Stomach (tissue), 9 donors: ENCODE results near the gene EML5. TPM values are rescaled to one million over a fixed set of nuclear protein-coding genes. Genes with fewer than 3 reads are reported as not detected.

Source experiments
- DNase-seq, 2 donors: peaks; one replicate each; pipeline versions ENCODE4 v3.0.0 to v3.0.0-alpha.2; 2013 to 2019
- H3K27ac ChIP-seq, 5 donors: fragments of 200-600 bp in 4 of 5; sonication (generic) in 4 of 5; one replicate each; pipeline ENCODE4 v1.5.1; 2013 to 2019; ENCODE audit warnings: mild to moderate bottlenecking in 1 of 5, moderate library complexity in 1 of 5
- H3K27me3 ChIP-seq, 3 donors: fragments of 200-600 bp; sonication (generic); one replicate each; pipeline ENCODE4 v1.5.1; 2017 to 2019; ENCODE audit warnings: mixed run types in 1 of 3
- H3K36me3 ChIP-seq, 4 donors: fragments of 200-600 bp; sonication (generic); 1 replicate in 3 of 4; 2 replicates in 1 of 4; pipeline ENCODE4 v1.5.1; 2016 to 2019
- H3K4me1 ChIP-seq, 4 donors: fragments of 200-600 bp; sonication (generic); one replicate each; pipeline ENCODE4 v1.5.1; 2016 to 2019
- H3K4me3 ChIP-seq, 4 donors: fragments of 200-600 bp; sonication (generic) in 3 of 4; one replicate each; pipeline ENCODE4 v1.5.1; 2016 to 2019; ENCODE audit warnings: mild to moderate bottlenecking in 1 of 4
- H3K9me3 ChIP-seq, 4 donors: fragments of 200-600 bp; sonication (generic); one replicate each; pipeline ENCODE4 v1.5.1; 2016 to 2019
- EP300 ChIP-seq: sonication (generic); formaldehyde crosslinking; IDR thresholded peaks from one replicate; pipeline ENCODE4 v1.6.1; 2017; ENCODE audit warnings: antibody characterized with exemption
- POLR2A ChIP-seq, 4 donors: fragments of 450-650 bp; IDR thresholded peaks; one replicate each; pipeline ENCODE4 v1.6.1; 2016; ENCODE audit warnings: antibody characterized with exemption in 4 of 4, control low read depth in 2 of 4, mild to moderate bottlenecking in 1 of 4, moderate library complexity in 1 of 4
- POLR2AphosphoS5 ChIP-seq, 3 donors: sonication (generic); formaldehyde crosslinking; IDR thresholded peaks; one replicate each; pipeline ENCODE4 v1.6.1; 2016; ENCODE audit warnings: antibody characterized with exemption in 3 of 3
- WGBS, 5 donors: extraction: QIAGEN DNeasy Blood & Tissue Kit in 3 of 5; methylation state at CpG; one replicate each; pipeline versions ENCODE4 v1.1.5 to v1.1.7; 2013 to 2018; 5-methylcytosine and 5-hydroxymethylcytosine counted together
- intact Hi-C: fragments of 100-400 bp; cut with DNase I; formaldehyde crosslinking; loops from one replicate; pipeline ENCODE4 v1.15.1; 2023; ENCODE audit warnings: low total_unique reads
- polyA plus RNA-seq, 3 donors: library from polyadenylated mRNA; stranded (reverse); fragments of 200-250 nt; gene quantifications; one replicate each; pipeline ENCODE4 v1.2.3, GENCODE V29; 2013
- total RNA-seq, 5 donors: library from RNA; depleted of rRNA; stranded (reverse); fragments of >200 nt; gene quantifications; one replicate each; pipeline versions ENCODE4 v1.1.0 to v1.2.3, GENCODE V29; 2014 to 2016
- TF ChIP-seq, protein P1 (sequence below), 7 experiments: fragments of 450-650 bp in 4 of 7; fragments of 200-600 bp in 3 of 7; sonication (generic) in 3 of 7; IDR thresholded peaks; one replicate each; pipeline ENCODE4 v1.5.1; 2016 to 2019; ENCODE audit warnings: antibody characterized with exemption in 7 of 7, control low read depth in 2 of 7, mild to moderate bottlenecking in 1 of 7
- donor health status: healthy with polysubstance abuse.
- donor health status: Bipolar disorder and iron deficiency.
- donor health status: healthy.

EML5 gene
- total and polyA plus RNA-seq, 8 donors, result 0.19 to 10.3 (median 0.92) TPM; not detected in 1

DNA sequence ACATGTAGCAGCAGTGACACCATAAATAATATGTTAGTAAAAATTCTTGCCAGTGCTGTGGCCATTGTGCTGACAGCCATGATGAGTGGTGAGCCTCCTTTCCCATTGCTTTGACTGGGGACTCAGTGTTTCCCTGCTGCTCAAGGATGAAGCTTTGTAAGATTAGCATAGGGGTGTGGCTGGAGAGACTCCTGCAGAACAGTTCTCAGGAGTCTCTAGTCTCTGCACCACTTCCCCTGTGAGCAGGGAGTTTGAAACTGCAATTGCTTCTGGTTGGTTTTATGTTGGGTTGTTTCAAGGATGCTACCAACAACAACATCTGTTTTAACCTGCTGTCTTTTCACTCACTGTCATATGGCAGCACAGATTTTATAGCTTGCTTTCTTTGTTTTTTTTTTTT is 188.5 kb downstream of the EML5 start:
- H3K27ac ChIP-seq, result no peak overlapping the region
- no peak for DNase-seq
- peaks cover 71 to 100% (median 100%) of the 10 kb centered on the region in 4 donors for H3K36me3 ChIP-seq
- no peaks in the 10 kb centered on the region for H3K27me3 ChIP-seq
- no peaks in the 10 kb centered on the region for H3K4me1 ChIP-seq
- intact Hi-C loops, result no loop called here
- no peaks in the 10 kb centered on the region for H3K9me3 ChIP-seq
- no peak for TF ChIP-seq EP300
- TF ChIP-seq POLR2AphosphoS5 (IDR thresholded peaks at IDR 0.05), result no peak
- H3K4me3 ChIP-seq, result no peak overlapping the region

DNA sequence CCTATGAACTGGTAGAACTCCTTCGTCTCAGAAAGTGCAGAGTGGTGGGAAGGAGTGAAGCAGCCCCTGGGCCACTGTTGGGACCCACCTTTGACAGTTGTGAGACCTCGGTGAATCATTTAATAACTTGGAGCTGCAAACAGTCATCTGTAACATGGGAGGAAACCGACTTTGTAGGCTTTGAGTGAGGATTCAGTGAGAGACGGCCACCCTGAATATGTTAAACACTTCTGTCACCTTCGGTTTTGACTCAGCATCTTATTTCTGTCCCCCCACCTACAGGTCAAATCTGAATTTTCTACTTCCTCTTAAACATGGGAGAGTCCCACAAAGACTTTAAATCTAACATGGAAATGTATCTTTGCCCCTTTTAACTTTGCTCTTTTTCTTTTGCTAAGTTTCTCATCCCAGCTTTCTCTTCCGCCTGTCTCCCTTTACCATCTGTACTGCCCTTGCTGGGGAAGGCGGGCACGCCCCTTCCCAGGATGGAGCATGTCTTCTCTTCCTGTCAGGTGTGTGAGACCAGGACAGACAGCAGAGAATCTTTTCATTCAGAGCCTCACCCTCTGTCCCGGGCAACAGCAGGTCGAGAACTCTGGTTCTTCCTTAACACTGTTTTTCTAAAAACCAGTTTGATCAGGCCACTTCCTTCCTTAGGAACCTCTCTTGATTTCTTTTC is 192.9 kb downstream of the EML5 start:
- H3K4me1 ChIP-seq, result no peaks in the 10 kb centered on the region
- H3K9me3 ChIP-seq, result no peaks in the 10 kb centered on the region
- no peak overlapping the region for H3K27ac ChIP-seq
- intact Hi-C loops, result no loop called here
- no peaks in the 10 kb centered on the region for H3K27me3 ChIP-seq
- no peak overlapping the region for H3K4me3 ChIP-seq
- WGBS, 5 donors, result 75 to 85% (median 83%) methylated on average over 10 of the region's 10 CpGs
- no peak for DNase-seq
- TF ChIP-seq POLR2A (IDR thresholded peaks at IDR 0.05), result no peak
- peaks cover 67 to 100% (median 99%) of the 10 kb centered on the region in 4 donors for H3K36me3 ChIP-seq

DNA sequence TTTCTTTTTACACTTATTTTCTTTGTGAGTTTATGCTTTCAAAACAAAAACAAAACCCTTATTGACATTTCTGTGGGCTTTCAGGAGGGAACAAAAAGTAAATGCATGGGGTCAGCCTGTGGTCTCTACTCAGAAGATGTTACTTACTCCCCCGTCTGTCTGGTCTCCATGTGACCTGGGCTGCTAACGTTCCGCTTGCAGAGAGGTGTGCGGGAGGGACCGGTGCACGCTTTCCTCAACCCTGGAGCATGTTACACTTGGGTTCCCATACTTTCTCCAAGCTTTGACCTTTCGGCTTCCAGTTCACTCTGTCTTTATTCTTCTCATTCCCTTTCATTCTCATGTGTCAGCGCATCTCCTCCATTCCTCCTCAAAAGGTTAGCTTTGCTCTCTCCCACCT is 193.4 kb downstream of the EML5 start:
- 87 to 97% (median 92%) methylated on average over 8 of the region's 8 CpGs for WGBS, 5 donors
- Histone ChIP-seq H3K4me1 (no peaks in the 10 kb centered on the region), H3K27me3 (no peaks in the 10 kb centered on the region), H3K4me3 (no peak overlapping the region), H3K27ac (no peak overlapping the region), H3K36me3 (peaks cover 61 to 100% (median 99%) of the 10 kb centered on the region in 4 donors), H3K9me3 (no peaks in the 10 kb centered on the region)
- no peak for TF ChIP-seq POLR2A (IDR thresholded peaks at IDR 0.05)
- TF ChIP-seq EP300, result no peak
- no peak for TF ChIP-seq POLR2AphosphoS5 (IDR thresholded peaks at IDR 0.05)
- TF ChIP-seq, protein P1, sequence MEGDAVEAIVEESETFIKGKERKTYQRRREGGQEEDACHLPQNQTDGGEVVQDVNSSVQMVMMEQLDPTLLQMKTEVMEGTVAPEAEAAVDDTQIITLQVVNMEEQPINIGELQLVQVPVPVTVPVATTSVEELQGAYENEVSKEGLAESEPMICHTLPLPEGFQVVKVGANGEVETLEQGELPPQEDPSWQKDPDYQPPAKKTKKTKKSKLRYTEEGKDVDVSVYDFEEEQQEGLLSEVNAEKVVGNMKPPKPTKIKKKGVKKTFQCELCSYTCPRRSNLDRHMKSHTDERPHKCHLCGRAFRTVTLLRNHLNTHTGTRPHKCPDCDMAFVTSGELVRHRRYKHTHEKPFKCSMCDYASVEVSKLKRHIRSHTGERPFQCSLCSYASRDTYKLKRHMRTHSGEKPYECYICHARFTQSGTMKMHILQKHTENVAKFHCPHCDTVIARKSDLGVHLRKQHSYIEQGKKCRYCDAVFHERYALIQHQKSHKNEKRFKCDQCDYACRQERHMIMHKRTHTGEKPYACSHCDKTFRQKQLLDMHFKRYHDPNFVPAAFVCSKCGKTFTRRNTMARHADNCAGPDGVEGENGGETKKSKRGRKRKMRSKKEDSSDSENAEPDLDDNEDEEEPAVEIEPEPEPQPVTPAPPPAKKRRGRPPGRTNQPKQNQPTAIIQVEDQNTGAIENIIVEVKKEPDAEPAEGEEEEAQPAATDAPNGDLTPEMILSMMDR (IDR thresholded peaks at IDR 0.05), result no peak
- intact Hi-C loops, result no loop called here
- no peak for DNase-seq

DNA sequence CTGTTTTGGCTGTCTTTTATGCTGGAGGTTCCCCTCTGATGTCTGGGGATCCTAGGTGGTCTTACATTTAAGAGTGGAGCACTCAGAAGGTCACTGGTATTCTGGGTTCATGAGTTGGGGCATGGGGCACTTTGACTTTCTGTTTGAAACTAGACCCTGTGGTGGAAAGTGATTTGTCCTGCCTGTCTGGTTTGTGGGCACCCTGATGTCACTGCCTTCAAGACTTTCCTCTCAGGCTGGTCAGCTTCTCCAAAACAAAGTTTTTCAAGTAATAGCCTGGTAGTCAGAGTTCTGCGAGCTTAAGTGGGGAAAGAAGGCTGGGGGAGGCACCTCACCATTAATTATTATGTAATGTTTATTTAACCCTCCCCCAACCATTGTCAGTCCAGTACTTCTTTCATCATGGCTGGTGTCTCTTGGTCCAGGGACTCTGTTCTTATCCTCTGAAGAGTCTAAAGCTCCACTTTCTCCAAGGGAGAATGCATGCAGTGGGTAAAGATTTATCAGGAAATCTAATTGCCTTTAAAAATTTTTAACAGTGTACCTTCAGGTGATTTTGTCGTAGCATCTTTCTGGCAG is 194.6 kb downstream of the EML5 start:
- intact Hi-C loops, result no loop called here
- DNase-seq, result no peak
- Histone ChIP-seq H3K4me3 (no peak overlapping the region), H3K27ac (no peak overlapping the region), H3K4me1 (no peaks in the 10 kb centered on the region), H3K36me3 (peaks cover 56 to 100% (median 98%) of the 10 kb centered on the region in 4 donors), H3K9me3 (no peaks in the 10 kb centered on the region), H3K27me3 (no peaks in the 10 kb centered on the region)
- TF ChIP-seq POLR2AphosphoS5 (IDR thresholded peaks at IDR 0.05) (no peak), EP300 (no peak), POLR2A (IDR thresholded peaks at IDR 0.05) (no peak)
- TF ChIP-seq, protein P1 (IDR thresholded peaks at IDR 0.05), result no peak
- 72 to 83% (median 75%) methylated on average over 2 of the region's 2 CpGs for WGBS, 5 donors

DNA sequence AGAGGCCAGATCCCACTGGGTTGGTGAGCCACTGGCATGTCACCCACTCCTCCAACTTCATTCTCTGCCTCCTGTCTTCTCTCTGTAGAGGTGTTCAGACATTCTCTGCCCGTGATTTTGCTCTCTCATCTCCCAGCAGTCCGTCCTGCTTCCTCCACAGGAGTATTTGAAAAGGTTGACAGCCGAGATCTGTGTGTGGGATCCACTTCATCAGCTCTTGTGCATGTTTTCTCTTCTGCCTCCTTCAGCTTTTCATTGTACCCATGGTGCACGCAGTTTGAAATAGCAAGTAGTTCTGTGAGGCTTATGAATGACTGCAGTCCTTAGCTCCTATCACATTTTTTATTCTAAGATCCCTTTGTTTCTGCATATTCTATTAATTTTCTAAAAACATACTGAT is 195.2 kb downstream of the EML5 start:
- TF ChIP-seq, protein P1 (IDR thresholded peaks at IDR 0.05), result no peak
- TF ChIP-seq EP300 (no peak), POLR2AphosphoS5 (IDR thresholded peaks at IDR 0.05) (no peak), POLR2A (IDR thresholded peaks at IDR 0.05) (no peak)
- Histone ChIP-seq H3K27ac (no peak overlapping the region), H3K4me1 (no peaks in the 10 kb centered on the region), H3K9me3 (no peaks in the 10 kb centered on the region), H3K4me3 (no peak overlapping the region), H3K27me3 (no peaks in the 10 kb centered on the region), H3K36me3 (peaks cover 50 to 98% (median 98%) of the 10 kb centered on the region in 4 donors)
- no peak for DNase-seq
- intact Hi-C loops, result no loop called here
- 92 to 97% (median 95%) methylated on average over 4 of the region's 4 CpGs for WGBS, 5 donors
